Kidney (tissue), 14 donors: ENCODE measurements around the gene POLR3E. TPM values are rescaled to one million over a fixed set of nuclear protein-coding genes. Genes with fewer than 3 reads are reported as not detected.
"Not testable (repeated sequence)": the region's sequence is repeated elsewhere in the genome, so short reads cannot be mapped to it uniquely, and the experiment has no call there.

Source experiments
- DNase-seq, 5 donors: peaks; one replicate each; pipeline ENCODE4 v3.0.0-alpha.2; 2013 to 2020
- FAIRE-seq: peaks from 2 replicates; lab custom pipeline; 2012; peaks lifted over from hg19 to GRCh38; lab: Jason Lieb, UNC
- H3K27ac ChIP-seq, 2 donors: one replicate each; pipeline ENCODE4 v1.7.0; 2013; ENCODE audit warnings: low read depth in 2 of 2, low read length in 2 of 2, inconsistent platforms in 1 of 2
- H3K27me3 ChIP-seq: one replicate; pipeline ENCODE4 v1.7.1; 2013; ENCODE audit warnings: low read length, inconsistent platforms; ENCODE audit not compliant: control insufficient read depth, insufficient read depth
- H3K36me3 ChIP-seq, 3 donors: one replicate each; pipeline versions ENCODE4 v1.7.0 to v1.7.1; 2013; ENCODE audit warnings: low read length in 3 of 3, control low read depth in 1 of 3, inconsistent platforms in 1 of 3; ENCODE audit not compliant: insufficient read depth in 3 of 3, control insufficient read depth in 2 of 3
- H3K4me1 ChIP-seq, 3 donors: one replicate each; pipeline versions ENCODE4 v1.7.0 to v1.7.1; 2013; ENCODE audit warnings: low read length in 3 of 3, inconsistent platforms in 1 of 3, low read depth in 1 of 3; ENCODE audit not compliant: control insufficient read depth in 2 of 3, insufficient read depth in 2 of 3
- H3K4me3 ChIP-seq, 3 donors: one replicate each; pipeline versions ENCODE4 v1.7.0 to v1.8.1; 2013; ENCODE audit warnings: low read length in 3 of 3, control low read depth in 1 of 3, inconsistent platforms in 1 of 3
- H3K9ac ChIP-seq, 3 donors: one replicate each; pipeline versions ENCODE4 v1.7.0 to v1.7.1; 2013; ENCODE audit warnings: low read length in 3 of 3, control low read depth in 1 of 3, inconsistent platforms in 1 of 3
- H3K9me3 ChIP-seq, 3 donors: one replicate each; pipeline versions ENCODE4 v1.7.0 to v1.7.1; 2013; ENCODE audit warnings: low read length in 3 of 3, control low read depth in 1 of 3, inconsistent platforms in 1 of 3; ENCODE audit not compliant: control insufficient read depth in 2 of 3, insufficient read depth in 1 of 3
- CTCF ChIP-seq: IDR thresholded peaks from 3 replicates; pipeline ENCODE4 v1.5.1; 2012; ENCODE audit warnings: mild to moderate bottlenecking, moderate library complexity, borderline replicate concordance; ENCODE audit not compliant: insufficient read depth; ENCODE audit errors: extremely low read depth
- intact Hi-C: fragments of 100-400 bp; cut with DNase I; formaldehyde crosslinking; loops from one replicate; pipeline ENCODE4 v1.11.1; 2022
- polyA plus RNA-seq: library from polyadenylated mRNA; stranded (reverse); fragments of 350-450 nt; fragmentation: Illumina TruSeq; extraction: RNeasy Lipid Tissue Mini Kit (QIAGEN cat#74804); gene quantifications from one replicate; pipeline ENCODE4 v1.2.3, GENCODE V29; 2014; ENCODE audit warnings: low read depth, low replicate concordance; ENCODE audit not compliant: insufficient read depth
- total RNA-seq: library from RNA; stranded (reverse); fragmentation: NEBNext Ultra II Directional; extraction: Animal tissue kit (Norgen Biotek cat#: 25700); gene quantifications from one replicate; pipeline ENCODE4 v1.2.1, GENCODE V29; 2021
- donor health status: control.
- donor health status: control.
- donor health status: control.
- donor health status: control.
- donor health status: control.
- donor health status: DM: yes; HTN: yes; CAD: no.
- donor health status: Normal renal cell carcinoma (clear cell type).

POLR3E gene
- total and polyA plus RNA-seq, 2 donors from 2014 or later, result 21.3 to 41.4 TPM

DNA sequence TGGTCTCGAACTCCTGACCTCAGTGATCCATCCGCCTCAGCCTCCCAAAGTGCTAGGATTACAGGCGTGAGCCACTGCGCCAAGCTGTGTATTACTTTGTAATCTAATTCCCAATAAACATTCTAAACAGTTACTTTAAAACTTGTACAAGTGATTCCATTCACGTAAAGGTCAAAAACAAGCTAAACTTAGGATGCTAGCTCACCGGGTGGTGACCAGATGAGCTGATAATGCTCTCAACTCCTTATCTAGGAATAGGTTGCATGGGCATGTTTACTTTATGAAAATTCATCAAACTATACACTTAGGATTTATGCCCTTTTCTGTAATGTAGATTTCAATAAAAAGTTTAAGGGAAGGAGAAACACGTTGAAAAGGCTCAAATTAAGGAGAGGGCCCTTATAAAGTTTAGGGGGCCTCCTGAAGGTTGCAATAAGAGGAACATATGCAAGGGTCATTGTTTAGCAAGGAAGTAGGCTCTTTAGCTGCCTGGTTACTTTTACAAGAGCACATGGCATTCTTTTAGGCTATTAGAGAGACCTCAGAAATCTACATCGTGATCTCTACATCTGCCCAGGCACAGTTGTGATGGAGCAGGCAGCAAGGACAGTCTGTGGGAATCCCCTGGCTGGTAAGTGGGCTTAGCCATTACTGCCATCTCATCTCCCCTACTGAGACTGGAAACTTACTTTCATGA is 63.9 kb downstream of the POLR3E start:
- intact Hi-C loops, result no loop called here

GRCh38 chr16:22364241-22364640 is 67.0 kb downstream of the POLR3E start:
- DNase-seq (no peak), FAIRE-seq (no peak)
- no peak for TF ChIP-seq CTCF
- H3K4me1 ChIP-seq, result peaks cover 0 to 11% (median 5%) of the 10 kb centered on the region in 3 donors
- no peak overlapping the region for H3K9ac ChIP-seq
- no peaks in the 10 kb centered on the region for H3K27me3 ChIP-seq
- intact Hi-C loops, result no loop called here
- no peaks in the 10 kb centered on the region for H3K9me3 ChIP-seq
- peaks cover 2 to 25% (median 3%) of the 10 kb centered on the region in 3 donors for H3K36me3 ChIP-seq
- H3K27ac ChIP-seq, result no peak overlapping the region
- no peak overlapping the region for H3K4me3 ChIP-seq

More for the DNA sequence above, 63.9 kb downstream of the POLR3E start:
- Histone ChIP-seq H3K36me3 (peaks cover 2 to 25% (median 3%) of the 10 kb centered on the region in 3 donors), H3K9me3 (no peaks in the 10 kb centered on the region), H3K4me3 (no peak overlapping the region), H3K27ac (no peak overlapping the region), H3K27me3 (no peaks in the 10 kb centered on the region), H3K4me1 (no peaks in the 10 kb centered on the region), H3K9ac (no peak overlapping the region)
- FAIRE-seq (no peak), DNase-seq (no peak)
- TF ChIP-seq CTCF, result no peak

DNA sequence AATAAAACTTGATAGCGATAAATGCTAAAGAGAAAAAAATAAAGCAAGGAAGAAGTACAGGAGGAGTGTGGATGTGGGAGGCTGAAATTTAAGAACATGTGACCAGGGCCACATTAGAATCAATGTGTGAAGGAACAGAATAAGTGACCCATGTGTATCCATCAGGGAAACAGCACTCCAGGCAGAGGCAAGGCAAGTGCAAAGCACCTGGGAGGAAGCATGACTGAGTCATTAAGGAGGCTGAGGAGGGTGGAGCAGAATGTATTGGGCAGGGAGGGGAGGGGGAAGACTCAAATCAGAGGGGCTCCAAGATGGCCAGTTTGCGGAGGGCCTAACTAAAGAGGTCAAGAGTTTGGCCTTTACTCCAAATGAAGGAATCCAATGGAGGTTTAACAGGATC is 69.2 kb downstream of the POLR3E start:
- H3K9ac ChIP-seq, result no peak overlapping the region
- TF ChIP-seq CTCF, result no peak
- FAIRE-seq (no peak), DNase-seq (no peak)
- no peak overlapping the region for H3K4me3 ChIP-seq
- H3K4me1 ChIP-seq, result peaks cover 0 to 33% (median 11%) of the 10 kb centered on the region in 3 donors
- intact Hi-C loops, result no loop called here
- H3K27ac ChIP-seq, result no peak overlapping the region
- peaks cover 2 to 25% (median 3%) of the 10 kb centered on the region in 3 donors for H3K36me3 ChIP-seq
- no peaks in the 10 kb centered on the region for H3K27me3 ChIP-seq
- H3K9me3 ChIP-seq, result no peaks in the 10 kb centered on the region

GRCh38 chr16:22366889-22367288 is 69.7 kb downstream of the POLR3E start:
- no peak for TF ChIP-seq CTCF
- Histone ChIP-seq H3K4me3 (no peak overlapping the region), H3K36me3 (peaks cover 2 to 25% (median 3%) of the 10 kb centered on the region in 3 donors), H3K27me3 (no peaks in the 10 kb centered on the region), H3K9me3 (no peaks in the 10 kb centered on the region), H3K9ac (no peak overlapping the region), H3K27ac (no peak overlapping the region), H3K4me1 (peaks cover 0 to 35% (median 11%) of the 10 kb centered on the region in 3 donors)
- peak in 3 of 5 donors; percentile 39 to 68 (median 48) for DNase-seq
- intact Hi-C loops, result no loop called here
- no peak for FAIRE-seq

DNA sequence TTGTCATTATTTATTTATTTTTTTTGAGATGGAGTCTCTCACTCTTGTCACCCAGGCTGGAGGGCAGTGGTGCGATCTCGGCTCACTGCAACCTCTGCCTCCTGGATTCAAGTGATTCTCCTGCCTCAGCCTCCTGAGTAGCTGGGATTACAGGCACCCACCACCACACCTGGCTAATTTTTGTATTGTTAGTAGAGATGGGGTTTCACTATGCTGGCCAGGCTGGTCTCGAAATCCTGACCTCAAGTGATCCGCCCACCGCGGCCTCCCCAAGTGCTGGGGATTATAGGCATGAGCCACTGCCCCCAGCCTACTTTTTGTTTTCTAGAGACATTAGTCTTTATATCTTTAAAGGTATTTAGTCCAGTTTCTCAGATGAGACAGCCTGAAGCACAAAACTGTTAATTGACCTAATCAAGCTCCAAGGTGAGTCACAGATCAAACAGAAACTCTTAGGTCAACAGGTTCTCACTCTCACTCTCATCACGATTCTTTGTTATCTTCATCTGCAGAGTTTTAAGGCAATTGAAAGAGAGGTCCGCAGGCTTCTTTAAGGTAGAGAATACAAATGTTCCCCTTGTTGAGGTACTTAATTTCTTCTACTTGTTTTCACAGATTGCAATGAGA is 71.1 kb downstream of the POLR3E start:
- H3K4me3 ChIP-seq, H3K27me3 ChIP-seq, H3K9me3 ChIP-seq, DNase-seq, H3K9ac ChIP-seq, FAIRE-seq, H3K27ac ChIP-seq, intact Hi-C loops: not testable (repeated sequence)
- Histone ChIP-seq H3K4me1 (peaks cover 0 to 38% (median 13%) of the 10 kb centered on the region in 3 donors), H3K36me3 (peaks cover 0 to 14% (median 2%) of the 10 kb centered on the region in 3 donors)
